Measurements from ENCODE around the gene PARPBP.
A peak's percentile ranks its signal among the peaks of the same experiment; 100 is the strongest.
"Not testable (repeated sequence)": the region's sequence is repeated elsewhere in the genome, so short reads cannot be mapped to it uniquely, and the experiment has no call there.

Gene PARPBP

GRCh38 chr12:102147062-102147587 lies 27.1 kb downstream of the PARPBP start:
- DNase-seq (ENCODE audit: low read depth in 2 of 2), result not testable (repeated sequence)

DNA sequence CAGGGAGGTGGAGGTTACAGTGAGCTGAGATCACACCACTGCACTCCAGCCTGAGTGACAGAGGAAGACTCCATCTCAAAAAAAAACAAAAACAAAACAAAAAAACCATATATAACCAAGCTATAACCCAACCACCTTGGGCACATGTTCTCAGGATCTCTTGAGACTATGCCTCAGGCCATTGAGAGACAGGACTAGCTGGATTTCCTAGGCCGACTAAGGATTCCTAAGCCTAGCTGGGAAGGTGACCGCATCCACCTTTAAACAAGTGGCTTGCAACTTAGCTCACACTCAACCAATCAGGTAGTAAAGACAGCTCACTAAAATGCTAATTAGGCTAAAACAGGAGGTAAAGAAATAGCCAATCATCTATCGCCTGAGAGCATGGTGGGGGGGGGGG lies 35.2 kb downstream of the PARPBP start:
- not testable (repeated sequence) for DNase-seq (ENCODE audit: low read depth in 2 of 2)

DNA sequence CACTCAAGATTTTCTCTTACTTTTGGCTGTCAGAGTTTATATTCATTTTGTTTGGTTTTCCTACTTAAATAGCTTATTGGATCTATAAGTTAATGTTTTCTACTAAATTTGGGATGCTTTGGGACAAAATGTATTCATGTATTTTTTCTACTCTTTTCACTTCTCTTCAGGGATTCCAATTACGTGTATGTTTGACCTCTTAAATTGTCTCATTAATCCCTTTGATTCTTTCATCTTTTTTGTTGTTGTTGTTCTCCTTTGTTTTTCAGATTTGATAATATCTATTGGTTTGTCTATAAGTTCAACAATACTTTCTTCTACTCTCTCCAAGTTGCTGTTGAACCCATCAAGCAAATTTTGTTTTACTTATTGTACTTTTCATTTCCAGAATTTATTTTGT lies 43.4 kb downstream of the PARPBP start:
- no peak for DNase-seq (ENCODE audit: low read depth in 2 of 2)

DNA sequence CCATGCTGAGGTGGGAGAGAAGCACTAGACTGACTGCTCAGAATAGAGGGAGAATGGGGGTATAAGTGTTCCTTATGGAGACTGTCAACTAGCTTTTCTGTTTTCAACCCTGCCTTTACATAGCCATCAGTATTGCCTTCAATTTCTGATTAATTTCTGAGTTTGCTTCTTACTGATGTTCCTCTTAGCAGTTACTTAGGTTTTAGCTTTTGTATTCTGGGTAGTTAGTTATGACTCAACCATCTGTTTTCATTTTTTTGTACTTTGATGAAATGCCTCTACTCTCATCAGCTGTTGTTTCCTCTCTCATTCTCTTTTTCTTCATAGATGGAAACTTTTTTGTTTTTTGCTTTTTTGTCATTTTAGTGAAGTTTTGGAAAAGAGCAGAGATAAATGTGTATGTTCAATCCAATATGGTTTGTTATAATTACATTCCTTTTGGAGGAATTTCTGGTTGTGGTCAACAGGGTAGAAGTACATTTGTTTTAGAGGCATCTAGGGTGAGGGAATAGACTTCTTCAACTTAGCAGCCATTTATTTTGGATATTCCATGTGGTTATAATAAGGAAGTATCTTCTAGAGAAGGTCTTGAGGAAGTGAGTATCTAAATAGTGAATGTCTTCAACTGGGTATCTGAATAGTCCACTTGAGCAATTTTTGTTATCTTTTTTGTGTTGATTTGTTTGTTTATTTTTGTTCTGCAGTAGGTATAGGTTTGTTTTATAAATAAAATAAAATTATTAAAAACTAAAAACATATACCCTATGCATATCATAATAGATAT lies 48.0 kb downstream of the PARPBP start:
- DNase-seq (ENCODE audit: low read depth in 2 of 2), result no peak

DNA sequence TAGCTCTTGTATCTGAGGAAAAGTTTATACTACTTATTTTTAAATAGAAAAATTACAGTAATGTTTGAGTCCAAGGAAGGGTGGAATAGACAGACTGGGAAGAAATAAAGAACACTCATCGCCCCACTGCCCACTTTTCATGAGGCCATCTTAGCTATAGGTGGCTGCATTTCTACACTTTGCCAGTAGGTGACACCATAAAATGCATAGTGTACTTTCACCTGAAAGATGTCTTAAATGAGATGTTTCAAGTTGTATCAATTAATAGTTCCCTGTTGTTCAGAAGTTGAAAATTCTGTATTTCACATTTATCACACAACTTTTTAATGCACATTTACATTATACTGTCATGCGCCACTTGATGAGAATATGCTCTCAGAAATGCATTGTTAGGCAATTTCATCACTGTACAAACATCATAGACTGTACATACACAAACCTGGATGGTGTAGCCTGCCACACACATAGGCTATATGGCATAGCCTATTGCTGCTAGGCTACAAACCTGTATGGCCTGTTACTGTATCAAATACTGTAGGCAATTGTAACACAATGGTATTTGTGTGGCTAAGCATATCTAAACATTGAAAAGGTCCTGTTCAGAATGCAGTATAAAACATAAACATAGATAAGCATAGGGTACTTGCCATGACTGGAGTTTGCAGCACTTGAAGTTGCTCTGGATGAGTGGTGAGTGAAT lies 50.1 kb downstream of the PARPBP start:
- DNase-seq (ENCODE audit: low read depth in 2 of 2), result no peak

DNA sequence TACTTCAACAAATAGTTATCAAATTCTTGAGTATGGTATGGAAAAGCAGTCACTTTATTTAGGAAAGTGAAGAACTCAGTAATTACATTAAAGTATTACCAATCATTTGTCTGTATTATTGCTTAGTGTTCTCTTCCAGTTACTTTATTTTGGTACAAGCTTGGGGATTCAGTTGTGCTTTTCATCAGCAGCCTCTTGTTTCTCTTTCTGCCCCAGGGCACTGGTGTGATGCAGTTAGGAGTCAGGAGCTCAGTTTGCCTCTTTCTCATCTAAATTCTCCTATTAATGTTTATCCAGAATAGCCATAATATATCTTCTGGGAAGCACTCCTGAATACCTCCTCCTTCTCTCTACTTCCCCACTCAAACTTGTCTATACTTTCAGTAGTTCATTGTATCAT lies 52.0 kb downstream of the PARPBP start:
- no peak for DNase-seq (ENCODE audit: low read depth in 2 of 2)

DNA sequence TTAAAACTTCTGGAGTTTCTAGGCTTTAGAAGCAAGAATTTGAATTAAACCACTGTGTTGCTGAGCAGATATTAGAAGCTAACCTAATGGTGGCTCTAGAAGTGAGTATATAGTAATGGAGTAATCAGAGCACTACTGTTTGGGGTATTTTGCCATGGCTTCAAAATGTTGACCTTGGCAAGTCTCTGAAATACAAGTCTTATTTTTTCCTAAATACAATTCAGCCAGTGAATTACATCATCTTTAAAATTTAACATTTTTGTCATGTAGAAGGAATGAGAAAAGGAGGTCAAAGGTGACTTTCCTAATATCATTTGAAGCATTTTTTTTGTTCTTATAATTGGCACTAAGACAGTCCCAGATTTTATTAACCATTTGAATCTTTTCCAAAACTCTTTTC lies 52.5 kb downstream of the PARPBP start:
- peak in 1 of 2 experiments; percentile 18 for DNase-seq (ENCODE audit: low read depth in 2 of 2)

DNA sequence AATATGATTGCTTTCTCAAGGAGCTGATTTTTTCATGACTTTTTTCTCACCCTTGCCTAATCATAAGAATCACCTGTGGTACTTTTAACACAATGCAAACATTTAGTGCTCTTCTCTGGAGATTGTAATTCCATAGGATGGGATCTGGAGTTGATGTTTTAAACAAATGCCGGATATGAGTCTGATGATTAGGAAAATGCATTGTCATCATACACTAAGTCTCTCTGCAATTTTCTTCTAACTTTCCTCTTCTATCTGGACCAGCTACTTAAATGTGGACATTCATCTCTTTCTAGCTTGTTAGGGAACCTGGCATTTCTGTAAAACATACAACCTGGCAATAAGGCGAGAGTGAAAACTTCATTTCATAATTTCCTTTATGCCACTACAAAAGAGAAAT lies 54.1 kb downstream of the PARPBP start:
- no peak for DNase-seq (ENCODE audit: low read depth in 2 of 2)

GRCh38 chr12:102174761-102175160 lies 54.8 kb downstream of the PARPBP start:
- DNase-seq (ENCODE audit: low read depth in 2 of 2), result no peak

DNA sequence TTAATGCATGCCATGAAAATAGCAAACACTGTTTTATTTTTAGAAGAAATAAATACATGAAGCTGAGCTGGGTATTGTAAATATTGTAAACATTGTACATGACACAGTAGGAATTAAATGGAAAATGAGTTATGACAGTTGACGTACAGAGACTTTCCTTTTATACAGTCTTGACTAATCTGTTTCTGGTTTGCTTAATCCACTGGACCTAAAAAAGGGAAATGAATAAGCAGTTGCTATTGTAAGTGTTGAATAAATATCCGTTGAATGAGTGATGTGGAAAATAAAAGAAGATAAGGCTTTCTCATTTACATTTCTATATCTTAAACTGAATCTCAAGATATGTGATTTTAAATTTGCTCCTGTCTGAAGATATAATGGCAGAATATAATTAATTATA lies 62.7 kb downstream of the PARPBP start:
- no peak for DNase-seq (ENCODE audit: low read depth in 2 of 2)

GRCh38 chr12:102195826-102196225 lies 75.8 kb downstream of the PARPBP start:
- DNase-seq (ENCODE audit: low read depth in 2 of 2), result no peak

DNA sequence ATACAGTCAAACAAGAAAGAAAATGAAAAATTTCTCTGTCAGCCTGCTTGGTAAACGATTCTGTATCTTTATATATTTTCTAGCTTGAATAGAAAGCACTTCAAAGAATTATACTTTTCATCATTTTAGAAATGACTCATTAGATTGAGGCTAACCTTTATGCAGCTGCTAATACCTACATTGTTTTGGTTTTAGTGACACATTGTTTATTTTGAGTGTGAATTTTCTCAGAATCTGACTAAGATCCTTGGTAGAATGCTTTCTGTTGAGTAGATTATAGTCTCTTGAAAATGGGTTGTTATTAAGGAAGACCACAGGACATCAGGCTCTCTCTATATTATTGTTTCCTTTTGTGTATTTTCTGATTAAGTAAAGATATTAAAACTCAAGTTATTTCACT lies 77.8 kb downstream of the PARPBP start, which contains the start of gene PMCH:
PMCH (minus strand) TSS at position 45 of the 400 bp plus-strand sequence. CDS start 63 bp downstream, outside the sequence.
- DNase-seq (ENCODE audit: low read depth in 2 of 2), result no peak

- DNase-seq (ENCODE audit: low read depth in 2 of 2), result no peak
Observed at GRCh38 chr12:102201436-102202061, 81.6 kb downstream of the PARPBP start.

DNA sequence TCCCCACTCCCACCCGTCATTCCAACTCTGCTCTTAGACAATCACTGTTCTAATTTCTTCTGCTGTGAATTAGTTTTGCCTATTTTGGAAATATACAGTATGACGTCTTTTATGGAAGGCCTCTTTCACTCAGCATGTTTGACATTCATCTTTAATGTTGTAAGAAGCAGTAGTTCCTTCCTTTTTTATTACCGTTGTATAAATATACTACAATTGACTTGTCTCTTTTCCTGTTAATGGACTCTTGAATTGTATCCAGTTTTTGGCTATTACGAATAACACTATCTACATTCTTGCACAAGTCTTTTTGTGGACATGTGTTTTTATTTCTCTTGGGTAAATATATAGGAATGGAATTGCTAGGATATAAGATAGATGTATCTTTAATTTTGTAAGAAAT lies 82.6 kb downstream of the PARPBP start:
- DNase-seq (ENCODE audit: low read depth in 2 of 2), result no peak

DNA sequence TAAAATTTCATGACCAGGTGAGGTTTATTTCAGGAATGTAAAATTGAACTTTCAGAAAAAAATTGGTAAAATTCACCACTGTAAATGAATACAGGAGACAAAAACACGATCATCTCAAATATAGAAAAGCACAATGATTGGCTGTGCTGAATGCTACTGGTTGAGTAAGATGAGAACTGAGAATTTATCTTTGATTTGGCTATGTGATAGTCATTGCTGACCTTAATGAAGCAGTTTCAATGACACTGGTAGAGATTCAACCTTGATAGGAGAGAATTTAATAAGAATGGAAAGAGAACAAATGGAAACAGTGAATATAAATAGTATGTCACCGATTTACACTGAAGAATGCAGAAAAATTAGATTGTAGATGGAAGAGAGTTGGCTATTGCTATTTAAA lies 84.0 kb downstream of the PARPBP start:
- no peak for DNase-seq (ENCODE audit: low read depth in 2 of 2)

DNA sequence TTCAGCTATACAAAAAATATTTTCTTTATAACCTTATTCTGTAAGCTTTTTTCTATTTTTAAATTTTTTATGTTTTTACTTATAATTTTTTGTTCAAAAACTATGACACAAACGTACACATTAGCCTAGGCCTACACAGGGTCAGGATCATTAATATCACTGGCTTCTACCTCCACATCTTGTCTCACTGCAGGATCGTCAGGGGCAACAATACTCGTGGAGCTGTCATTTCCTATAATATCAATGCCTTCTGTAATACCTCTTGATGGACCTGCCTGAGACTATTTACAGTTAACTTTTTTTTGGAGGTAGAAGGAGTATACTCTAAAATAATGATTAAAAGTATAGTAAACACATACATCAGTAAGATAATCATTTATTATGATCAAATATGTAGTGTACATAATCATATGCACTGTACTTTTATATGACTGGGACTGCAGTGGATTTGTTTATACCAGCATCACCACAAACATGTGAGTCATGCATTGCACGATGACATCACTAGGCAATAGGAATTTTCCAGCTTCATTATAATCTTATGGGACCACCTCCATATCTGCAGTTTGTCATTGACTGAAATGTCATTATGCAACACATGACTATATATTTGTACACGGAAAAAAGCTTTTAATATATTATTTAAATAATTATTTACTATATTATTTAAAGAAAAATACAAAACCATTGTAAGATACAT lies 96.2 kb downstream of the PARPBP start:
- no peak for DNase-seq (ENCODE audit: low read depth in 2 of 2)

DNA sequence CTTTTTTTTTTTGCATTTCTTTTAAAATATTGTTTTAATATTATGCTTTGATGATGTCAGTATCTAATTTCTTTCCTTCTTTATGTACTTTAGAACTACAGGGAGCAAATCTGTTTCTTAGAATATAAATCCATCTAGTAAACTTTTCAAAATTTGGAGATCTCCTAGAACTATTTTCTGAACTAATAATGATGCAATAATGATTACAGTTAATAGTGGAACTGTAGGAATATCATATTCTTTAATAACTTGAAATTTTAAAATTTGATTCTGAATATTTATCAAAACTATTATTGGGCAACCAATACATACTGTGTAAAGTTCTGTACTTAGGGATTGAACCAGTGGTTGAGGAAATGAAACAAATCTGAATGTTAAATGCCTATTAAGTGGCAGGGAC lies 100.8 kb downstream of the PARPBP start:
- no peak for DNase-seq (ENCODE audit: low read depth in 2 of 2)

DNA sequence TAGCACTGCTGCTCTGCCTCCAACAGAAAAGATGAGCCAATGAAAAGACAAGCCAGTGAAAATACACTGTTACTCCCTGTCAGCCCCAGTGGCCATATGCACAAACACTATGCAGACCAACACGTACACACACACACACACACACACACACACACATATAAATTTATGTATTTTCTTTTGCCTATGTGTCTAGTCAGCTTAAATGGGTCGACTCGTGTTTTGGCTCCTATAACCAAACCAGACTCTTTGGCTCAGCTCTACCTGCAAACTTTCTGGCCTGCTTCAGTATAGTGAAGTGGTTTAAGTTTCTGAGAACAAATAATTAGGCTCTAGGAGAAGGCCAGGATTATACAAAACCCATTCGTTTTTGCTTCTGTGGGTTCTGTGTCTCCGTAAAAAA lies 108.0 kb downstream of the PARPBP start:
- no peak for DNase-seq (ENCODE audit: low read depth in 2 of 2)

DNA sequence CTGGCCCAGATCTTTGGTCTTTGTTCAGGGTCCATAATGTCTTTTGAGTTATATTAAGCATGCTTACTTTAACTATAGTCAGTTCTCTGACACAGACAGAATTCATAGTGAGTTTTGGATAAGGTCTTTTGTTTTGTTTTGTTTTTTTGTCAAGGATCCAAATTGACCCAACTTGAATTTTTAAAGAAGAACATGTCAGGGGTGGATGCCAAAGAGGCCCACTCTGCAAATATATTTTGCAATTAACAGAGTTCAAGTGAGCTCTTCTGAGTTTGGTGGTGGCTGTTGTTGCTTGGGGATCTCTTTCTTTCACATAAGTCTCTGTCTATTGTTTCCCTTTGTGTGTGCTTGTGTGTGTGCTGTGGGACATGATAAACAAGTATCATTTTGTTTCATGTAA lies 112.1 kb downstream of the PARPBP start:
- no peak for DNase-seq (ENCODE audit: low read depth in 2 of 2)

GRCh38 chr12:102232446-102232845 lies 112.5 kb downstream of the PARPBP start:
- DNase-seq (ENCODE audit: low read depth in 2 of 2), result peak; percentile 9 to 13

DNA sequence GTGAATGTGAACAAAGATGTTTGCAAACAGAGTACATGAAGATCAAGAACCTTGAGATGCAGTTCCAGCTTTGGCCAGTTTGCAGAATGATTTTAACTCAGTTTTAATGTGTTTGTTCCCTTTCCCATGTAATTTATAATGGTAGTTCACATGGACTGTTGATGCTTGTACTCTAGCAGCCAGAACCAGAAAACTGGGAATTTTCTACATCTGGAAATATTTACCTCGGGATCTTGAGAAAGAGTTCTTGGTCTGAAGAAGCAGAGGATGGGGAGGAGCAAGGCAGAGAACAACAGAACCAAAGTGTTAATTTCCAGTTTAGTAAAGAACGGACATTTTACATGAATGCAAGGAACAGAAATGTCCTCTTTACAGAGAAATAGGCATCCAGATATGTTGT lies 114.6 kb downstream of the PARPBP start:
- no peak for DNase-seq (ENCODE audit: low read depth in 2 of 2)

DNA sequence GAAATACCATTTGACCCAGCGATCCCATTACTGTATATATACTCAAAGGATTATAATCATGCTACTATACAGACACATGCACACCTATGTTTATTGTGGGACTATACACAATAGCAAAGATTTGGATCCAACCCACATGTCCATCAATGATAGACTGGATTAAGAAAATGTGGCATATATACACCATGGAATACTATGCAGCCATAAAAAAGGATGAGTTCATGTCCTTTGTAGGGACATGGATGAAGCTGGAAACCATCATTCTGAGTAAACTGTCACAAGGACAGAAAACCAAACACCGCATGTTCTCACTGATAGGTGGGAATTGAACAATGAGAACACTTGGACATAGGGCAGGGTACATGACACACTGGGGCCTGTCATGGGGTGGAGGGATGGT lies 120.9 kb downstream of the PARPBP start:
- not testable (repeated sequence) for DNase-seq (ENCODE audit: low read depth in 2 of 2)

Data from fibroblast of skin of left biceps (primary cell).